GM12878 (cell line): Measurements from ENCODE around the gene PDE1C. TPM values are rescaled to one million over a fixed set of nuclear protein-coding genes. Genes with fewer than 3 reads are reported as not detected.

Source experiments
- ATAC-seq: fragments of 200-7000 bp; cut with Tn5 transposase; 3 replicates; pipeline ENCODE4 v1.9.1; 2020; ENCODE audit warnings: mild to moderate bottlenecking, moderate library complexity
- BruUV-seq: library from RNA; stranded (reverse); fragments of 400-500 nt; replicated peaks from 2 replicates; lab custom pipeline; 2021; lab: Mats Ljungman, UMichigan
- CTCF ChIA-PET: fragments of 300-600 bp; sonication (Branson Sonifier 250); formaldehyde crosslinking; extraction: SDS; loops from one replicate; lab custom pipeline; 2021; ENCODE audit warnings: inconsistent platforms; lab: Yijun Ruan, JAX
- POLR2A ChIA-PET: fragments of 350-600 bp; formaldehyde crosslinking; extraction: SDS; loops from one replicate; lab custom pipeline; 2021; ENCODE audit warnings: inconsistent platforms; lab: Charles Lee
- RAD21 ChIA-PET: fragments of 300-600 bp; sonication (Branson Sonifier 250); formaldehyde crosslinking; loops from one replicate; lab custom pipeline; 2023; ENCODE audit warnings: antibody characterized with exemption; ENCODE audit not compliant: unreplicated experiment; lab: Charles Lee
- SMC1A ChIA-PET: fragments of 300-600 bp; sonication (Branson Sonifier 250); formaldehyde crosslinking; loops from one replicate; lab custom pipeline; 2023; ENCODE audit not compliant: unreplicated experiment, uncharacterized antibody; lab: Charles Lee
- DNase-seq: peaks from one replicate; pipeline ENCODE4 v3.0.0-alpha.2; 2011; ENCODE audit warnings: low read depth, low spot score
- FAIRE-seq: peaks from 3 replicates; lab custom pipeline; 2011; peaks lifted over from hg19 to GRCh38; lab: Jason Lieb, UNC
- H2AFZ ChIP-seq: 2 replicates; pipeline ENCODE4 v1.6.0; 2011; ENCODE audit warnings: low read depth, low read length, control low read depth; ENCODE audit not compliant: control insufficient read depth
- H3K27ac ChIP-seq: 2 replicates; pipeline ENCODE4 v1.5.1; 2011; ENCODE audit warnings: control low read depth; ENCODE audit not compliant: control insufficient read depth, insufficient read depth
- H3K27me3 ChIP-seq, 2 experiments: replicated peaks in 1 of 2; 2 replicates each; pipeline versions ENCODE4 v1.6.0 to v1.6.1; 2011; ENCODE audit warnings: low read length in 1 of 2; ENCODE audit not compliant: control insufficient read depth in 2 of 2, insufficient read depth in 2 of 2
- H3K36me3 ChIP-seq, 2 experiments: 2 replicates each; pipeline ENCODE4 v1.5.1; 2011; ENCODE audit warnings: low read length in 1 of 2; ENCODE audit not compliant: control insufficient read depth in 2 of 2, insufficient read depth in 2 of 2
- H3K4me1 ChIP-seq: 2 replicates; pipeline ENCODE4 v1.6.1; 2011; ENCODE audit warnings: mild to moderate bottlenecking, low read length, moderate library complexity, mixed read lengths; ENCODE audit not compliant: control insufficient read depth, insufficient read depth
- H3K4me2 ChIP-seq: 2 replicates; pipeline ENCODE4 v1.6.0; 2011; ENCODE audit warnings: control low read depth; ENCODE audit not compliant: control insufficient read depth, insufficient read depth
- H3K4me3 ChIP-seq: fragments of 200-600 bp; sonication (generic); 2 replicates; pipeline ENCODE4 v1.5.1; 2016
- H3K79me2 ChIP-seq: 2 replicates; pipeline ENCODE4 v1.6.0; 2011; ENCODE audit warnings: low read length; ENCODE audit not compliant: control insufficient read depth, insufficient read depth
- H3K9ac ChIP-seq: 2 replicates; pipeline ENCODE4 v1.8.0; 2011; ENCODE audit warnings: low read length, control low read depth, mixed read lengths; ENCODE audit not compliant: control insufficient read depth, insufficient read depth
- H3K9me3 ChIP-seq: replicated peaks from 3 replicates; pipeline ENCODE4 v1.5.1; 2011; ENCODE audit warnings: mild to moderate bottlenecking, low read length; ENCODE audit not compliant: control insufficient read depth, insufficient read depth
- H4K20me1 ChIP-seq: 2 replicates; pipeline ENCODE4 v1.6.0; 2011; ENCODE audit not compliant: control insufficient read depth, insufficient read depth
- BCLAF1 ChIP-seq: fragments of 450-650 bp; IDR thresholded peaks from 2 replicates; pipeline ENCODE4 v1.6.1; 2017; ENCODE audit warnings: antibody characterized with exemption, mild to moderate bottlenecking, moderate library complexity
- CBX3 ChIP-seq: fragments of 200-600 bp; sonication (generic); IDR thresholded peaks from 2 replicates; pipeline ENCODE4 v1.6.1; 2016; ENCODE audit warnings: low read depth, borderline replicate concordance
- PAX5 ChIP-seq: IDR thresholded peaks from 2 replicates; pipeline ENCODE4 v1.6.1; 2011; ENCODE audit warnings: low read depth, low read length, borderline replicate concordance
- PML ChIP-seq: IDR thresholded peaks from 2 replicates; pipeline ENCODE4 v1.6.1; 2012; ENCODE audit warnings: low read length, inconsistent platforms
- SMAD5 ChIP-seq: IDR thresholded peaks from 2 replicates; pipeline ENCODE4 v1.6.1; 2016; ENCODE audit warnings: antibody characterized with exemption, low read depth
- SP1 ChIP-seq: IDR thresholded peaks from one replicate; pipeline ENCODE4 v1.6.1; 2011; ENCODE audit warnings: low read depth, low read length
- WGBS: methylation state at CpG from one replicate; pipeline ENCODE4 v1.1.6; 2016; ENCODE audit warnings: low lambda C conversion rate; ENCODE audit not compliant: insufficient replicate concordance, insufficient coverage; ENCODE audit errors: missing lambda C conversion rate; 5-methylcytosine and 5-hydroxymethylcytosine counted together
- in situ Hi-C: fragments of 300-500 bp; cut with MboI; formaldehyde crosslinking; loops from 9 replicates; pipeline ENCODE4 v1.14.3; 2018; ENCODE audit warnings: mixed read lengths
- intact Hi-C: fragments of 100-400 bp; cut with micrococcal nuclease; formaldehyde crosslinking; loops from one replicate; pipeline ENCODE4 v1.14.2; 2022; ENCODE audit not compliant: unreplicated experiment
- polyA plus RNA-seq, 11 experiments: library from polyadenylated mRNA; depleted of rRNA in 4 of 11; unstranded in 6 of 11; stranded (reverse) in 5 of 11; fragments of >200 nt; fragmentation: Nextera tagmentation in 4 of 11; fragmentation: Illumina TruSeq in 1 of 11; extraction: Ambion mirVana in 4 of 11; extraction: Trizol in 1 of 11; gene quantifications; 1 replicate in 1 of 11; 2 replicates in 10 of 11; pipeline versions ENCODE4 v1.2.1 to v1.2.3, GENCODE V29; 2011 to 2016; ENCODE audit warnings: inconsistent platforms in 2 of 11, missing spikeins in 2 of 11, low read depth in 1 of 11
- total RNA-seq, 4 experiments: library from RNA; depleted of rRNA in 3 of 4; stranded (reverse); fragments of >200 nt in 3 of 4; fragmentation: Illumina TruSeq in 1 of 4; extraction: Trizol in 1 of 4; gene quantifications; 2 replicates each; pipeline versions ENCODE4 v1.2.1 to v1.2.3, GENCODE V29; 2013 to 2021
- TF ChIP-seq, protein P1 (sequence below): IDR thresholded peaks from 2 replicates; pipeline ENCODE4 v1.6.1; 2012; ENCODE audit warnings: improper control_type of control experiment, low read depth, low read length; ENCODE audit not compliant: insufficient replicate concordance

PDE1C gene
- total and polyA plus RNA-seq, 10 of the 15 experiments (the other 5 are each of a cell fraction or from before 2014, with no cell fraction given), result 0.29 to 2.3 (median 0.70) TPM

- TF ChIP-seq, protein P1, sequence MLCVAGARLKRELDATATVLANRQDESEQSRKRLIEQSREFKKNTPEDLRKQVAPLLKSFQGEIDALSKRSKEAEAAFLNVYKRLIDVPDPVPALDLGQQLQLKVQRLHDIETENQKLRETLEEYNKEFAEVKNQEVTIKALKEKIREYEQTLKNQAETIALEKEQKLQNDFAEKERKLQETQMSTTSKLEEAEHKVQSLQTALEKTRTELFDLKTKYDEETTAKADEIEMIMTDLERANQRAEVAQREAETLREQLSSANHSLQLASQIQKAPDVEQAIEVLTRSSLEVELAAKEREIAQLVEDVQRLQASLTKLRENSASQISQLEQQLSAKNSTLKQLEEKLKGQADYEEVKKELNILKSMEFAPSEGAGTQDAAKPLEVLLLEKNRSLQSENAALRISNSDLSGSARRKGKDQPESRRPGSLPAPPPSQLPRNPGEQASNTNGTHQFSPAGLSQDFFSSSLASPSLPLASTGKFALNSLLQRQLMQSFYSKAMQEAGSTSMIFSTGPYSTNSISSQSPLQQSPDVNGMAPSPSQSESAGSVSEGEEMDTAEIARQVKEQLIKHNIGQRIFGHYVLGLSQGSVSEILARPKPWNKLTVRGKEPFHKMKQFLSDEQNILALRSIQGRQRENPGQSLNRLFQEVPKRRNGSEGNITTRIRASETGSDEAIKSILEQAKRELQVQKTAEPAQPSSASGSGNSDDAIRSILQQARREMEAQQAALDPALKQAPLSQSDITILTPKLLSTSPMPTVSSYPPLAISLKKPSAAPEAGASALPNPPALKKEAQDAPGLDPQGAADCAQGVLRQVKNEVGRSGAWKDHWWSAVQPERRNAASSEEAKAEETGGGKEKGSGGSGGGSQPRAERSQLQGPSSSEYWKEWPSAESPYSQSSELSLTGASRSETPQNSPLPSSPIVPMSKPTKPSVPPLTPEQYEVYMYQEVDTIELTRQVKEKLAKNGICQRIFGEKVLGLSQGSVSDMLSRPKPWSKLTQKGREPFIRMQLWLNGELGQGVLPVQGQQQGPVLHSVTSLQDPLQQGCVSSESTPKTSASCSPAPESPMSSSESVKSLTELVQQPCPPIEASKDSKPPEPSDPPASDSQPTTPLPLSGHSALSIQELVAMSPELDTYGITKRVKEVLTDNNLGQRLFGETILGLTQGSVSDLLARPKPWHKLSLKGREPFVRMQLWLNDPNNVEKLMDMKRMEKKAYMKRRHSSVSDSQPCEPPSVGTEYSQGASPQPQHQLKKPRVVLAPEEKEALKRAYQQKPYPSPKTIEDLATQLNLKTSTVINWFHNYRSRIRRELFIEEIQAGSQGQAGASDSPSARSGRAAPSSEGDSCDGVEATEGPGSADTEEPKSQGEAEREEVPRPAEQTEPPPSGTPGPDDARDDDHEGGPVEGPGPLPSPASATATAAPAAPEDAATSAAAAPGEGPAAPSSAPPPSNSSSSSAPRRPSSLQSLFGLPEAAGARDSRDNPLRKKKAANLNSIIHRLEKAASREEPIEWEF, result no peak
- no peak for TF ChIP-seq SMAD5
- TF ChIP-seq, all 136 proteins: peak for 0
These were observed 294.7 kb downstream of the PDE1C start (continued) for GRCh38 chr7:31775556-31775955.

DNA sequence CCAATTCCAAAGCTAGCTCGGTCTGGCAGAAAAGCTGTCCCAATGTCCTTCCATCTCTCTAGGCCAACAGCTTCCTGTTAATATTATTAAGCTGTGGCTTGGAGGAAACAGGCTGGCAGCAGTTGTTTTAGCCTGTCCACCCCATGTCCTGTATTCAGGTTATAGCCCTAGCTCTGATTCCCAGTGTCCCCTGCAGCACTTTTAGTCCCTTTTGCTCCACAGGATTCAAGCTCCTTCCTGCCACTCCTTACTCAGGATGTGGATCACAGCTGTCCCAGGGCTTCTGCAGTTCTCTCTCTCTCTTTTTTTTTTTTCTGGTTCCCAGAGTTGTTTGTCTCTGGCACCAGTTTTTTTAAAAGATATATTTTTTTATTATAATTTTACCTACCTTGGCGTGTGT, 298.0 kb downstream of the PDE1C start:
- WGBS, result 0% methylated on average over 2 of the region's 2 CpGs
- Histone ChIP-seq H3K27me3 (no peaks in the 10 kb centered on the region; a peak in 1 of 4 replicates), H3K79me2 (no peaks in the 10 kb centered on the region), H3K27ac (no peak overlapping the region), H3K36me3 (no peaks in the 10 kb centered on the region), H3K9me3 (no peaks in the 10 kb centered on the region), H4K20me1 (no peaks in the 10 kb centered on the region), H3K4me2 (no peak overlapping the region), H2AFZ (no peak overlapping the region), H3K9ac (no peak overlapping the region), H3K4me1 (no peaks in the 10 kb centered on the region), H3K4me3 (no peak overlapping the region)
- CTCF ChIA-PET, result interaction anchor here (0.5 to 2.6 kb wide), 3 partner anchors 9 to 12 kb away, joined by 3 to 11 read pairs (median 3); no protein-coding TSS in a partner anchor
- TF ChIP-seq CBX3 (no peak), BCLAF1 (no peak), SP1 (no peak), PML (no peak), PAX5 (no peak)
- FAIRE-seq, result no peak
- DNase-seq, result no peak
- POLR2A ChIA-PET, result no interaction called here
- in situ Hi-C loops (no loop called here), intact Hi-C loops (no loop called here)
- SMC1A ChIA-PET, result interaction anchor here (0.7 to 1.4 kb wide), 2 partner anchors 10 to 131 kb away, joined by 6 to 7 read pairs; no protein-coding TSS in a partner anchor
- RAD21 ChIA-PET, result interaction anchor here (1.0 kb wide), 1 partner anchor 269 kb away, joined by 3 read pairs; no protein-coding TSS in a partner anchor
- ATAC-seq, result no peak
- BruUV-seq, result no TSS peak
